Brain microvascular endothelial cell (primary cell): ENCODE data around the gene NDEL1.
A peak's percentile ranks its signal among the peaks of the same experiment; 100 is the strongest.

Experiments
- DNase-seq: peaks from one replicate; pipeline ENCODE4 v3.0.0-alpha.2; 2020
- H3K27ac ChIP-seq: fragments of 250-450 bp; sonication (Bioruptor Pico); 2 replicates; pipeline ENCODE4 v1.5.1; 2020; ENCODE audit warnings: mild to moderate bottlenecking, moderate library complexity
- H3K27me3 ChIP-seq: fragments of 250-450 bp; sonication (Bioruptor Pico); replicated peaks from 2 replicates; pipeline ENCODE4 v1.5.1; 2020; ENCODE audit warnings: mild to moderate bottlenecking
- H3K36me3 ChIP-seq: fragments of 250-450 bp; sonication (Bioruptor Pico); replicated peaks from 2 replicates; pipeline ENCODE4 v1.5.1; 2020; ENCODE audit warnings: mild to moderate bottlenecking
- H3K4me3 ChIP-seq: 2 replicates; pipeline ENCODE4 v1.5.1; 2011; ENCODE audit warnings: low read depth, mild to moderate bottlenecking, control low read depth, low read length, moderate library complexity
- in situ Hi-C: cut with HindIII; loops from 2 replicates; pipeline ENCODE4 v1.10.0; 2017; ENCODE audit warnings: low sequenced_read_pairs, low pct_ligation_motif_present
- TF ChIP-seq, protein P1 (sequence below): IDR thresholded peaks from 2 replicates; pipeline ENCODE4 v1.5.1; 2011; ENCODE audit warnings: low read depth, mild to moderate bottlenecking, moderate library complexity, low read length, control low read depth, inconsistent platforms; ENCODE audit errors: missing control alignments

NDEL1 gene

DNA sequence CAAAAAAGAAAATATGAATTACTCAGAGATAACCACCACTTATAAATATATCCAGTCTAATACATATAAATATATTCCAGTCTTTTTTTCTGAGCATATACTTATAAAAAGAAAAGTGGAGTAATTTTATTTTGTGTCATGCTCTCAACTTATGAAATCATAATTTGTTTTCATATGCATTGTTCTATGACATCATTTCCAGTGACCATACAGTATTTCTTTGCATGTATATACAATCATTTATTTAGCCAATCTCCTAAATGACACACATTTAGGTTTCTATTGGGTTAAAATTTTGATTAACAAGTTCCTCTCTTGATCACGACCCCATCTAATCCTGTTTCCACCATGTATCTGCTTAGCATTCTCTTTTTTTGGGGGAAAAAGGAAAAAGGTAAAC is 16.4 kb upstream of the NDEL1 start:
- no peak overlapping the region for H3K4me3 ChIP-seq
- no peaks in the 10 kb centered on the region for H3K36me3 ChIP-seq
- peaks cover 6% of the 10 kb centered on the region for H3K27me3 ChIP-seq
- in situ Hi-C loops: no loop called here
- TF ChIP-seq, protein P1, sequence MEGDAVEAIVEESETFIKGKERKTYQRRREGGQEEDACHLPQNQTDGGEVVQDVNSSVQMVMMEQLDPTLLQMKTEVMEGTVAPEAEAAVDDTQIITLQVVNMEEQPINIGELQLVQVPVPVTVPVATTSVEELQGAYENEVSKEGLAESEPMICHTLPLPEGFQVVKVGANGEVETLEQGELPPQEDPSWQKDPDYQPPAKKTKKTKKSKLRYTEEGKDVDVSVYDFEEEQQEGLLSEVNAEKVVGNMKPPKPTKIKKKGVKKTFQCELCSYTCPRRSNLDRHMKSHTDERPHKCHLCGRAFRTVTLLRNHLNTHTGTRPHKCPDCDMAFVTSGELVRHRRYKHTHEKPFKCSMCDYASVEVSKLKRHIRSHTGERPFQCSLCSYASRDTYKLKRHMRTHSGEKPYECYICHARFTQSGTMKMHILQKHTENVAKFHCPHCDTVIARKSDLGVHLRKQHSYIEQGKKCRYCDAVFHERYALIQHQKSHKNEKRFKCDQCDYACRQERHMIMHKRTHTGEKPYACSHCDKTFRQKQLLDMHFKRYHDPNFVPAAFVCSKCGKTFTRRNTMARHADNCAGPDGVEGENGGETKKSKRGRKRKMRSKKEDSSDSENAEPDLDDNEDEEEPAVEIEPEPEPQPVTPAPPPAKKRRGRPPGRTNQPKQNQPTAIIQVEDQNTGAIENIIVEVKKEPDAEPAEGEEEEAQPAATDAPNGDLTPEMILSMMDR: no peak
- H3K27ac ChIP-seq: no peak overlapping the region
- no peak for DNase-seq

DNA sequence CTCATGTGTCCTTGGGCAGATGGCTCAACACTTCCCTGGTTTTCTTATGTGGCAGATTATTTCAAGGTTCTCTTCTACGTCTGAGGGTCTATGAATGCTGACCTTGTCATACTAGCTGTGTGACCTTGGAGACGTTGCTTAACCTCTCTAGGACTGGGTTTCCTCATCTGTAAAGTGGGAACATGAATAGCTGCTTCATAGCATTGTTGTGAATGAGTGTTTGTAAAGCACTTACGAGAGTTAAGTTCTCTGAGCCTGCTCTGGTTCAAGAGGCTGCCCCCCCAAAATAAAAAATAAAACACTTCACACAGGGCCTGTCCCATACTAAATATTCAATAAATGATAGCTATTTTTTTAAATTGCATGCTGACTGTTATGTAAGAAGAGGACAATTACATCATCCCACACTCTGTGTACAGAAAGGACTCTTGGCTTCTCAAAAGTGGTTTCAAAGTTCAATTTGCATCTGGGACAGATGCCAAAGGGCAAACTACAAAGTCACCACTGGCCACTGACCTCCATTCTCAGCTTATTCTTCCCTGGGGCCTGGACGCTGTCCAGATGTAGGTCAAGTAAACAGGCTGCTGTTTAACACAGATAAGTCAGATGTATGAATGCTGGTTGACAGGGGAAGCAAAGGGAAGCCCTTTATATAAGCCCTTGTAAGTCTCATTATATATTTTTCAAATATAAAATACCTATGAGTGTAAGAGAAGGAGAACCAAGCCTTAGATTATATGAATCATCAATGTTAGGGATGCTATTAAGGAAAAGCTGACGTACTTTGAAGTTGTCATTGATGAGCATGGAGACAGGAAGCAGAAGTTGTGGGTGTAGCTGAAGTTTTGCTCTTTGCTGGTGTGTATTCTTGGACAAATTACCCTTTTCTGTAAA is 15.4 kb upstream of the NDEL1 start:
- Histone ChIP-seq H3K36me3 (no peaks in the 10 kb centered on the region), H3K27ac (no peak overlapping the region), H3K27me3 (peaks cover 6% of the 10 kb centered on the region), H3K4me3 (no peak overlapping the region)
- peak; percentile 29 for DNase-seq
- in situ Hi-C loops: no loop called here
- TF ChIP-seq, protein P1: no peak

DNA sequence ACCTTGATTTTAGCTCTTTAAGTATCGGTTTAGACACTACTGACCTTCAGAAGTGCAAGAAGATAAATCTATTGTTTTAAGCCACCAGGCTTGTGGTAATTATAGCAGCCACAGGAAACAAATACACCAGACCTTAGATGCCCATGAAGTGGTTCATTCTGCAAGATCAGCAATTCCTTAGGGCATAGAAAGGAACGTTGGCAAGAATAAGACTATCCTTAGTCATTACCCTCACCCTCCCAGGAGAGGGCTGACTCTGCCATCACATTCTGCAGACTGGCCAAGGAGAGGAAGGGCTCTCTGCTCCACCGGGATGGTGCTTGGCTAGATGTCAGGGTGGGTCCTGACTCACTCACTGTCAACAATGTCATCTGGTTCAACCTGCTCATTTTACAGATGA is 14.1 kb upstream of the NDEL1 start:
- no peaks in the 10 kb centered on the region for H3K36me3 ChIP-seq
- no peak for DNase-seq
- peaks cover 6% of the 10 kb centered on the region for H3K27me3 ChIP-seq
- TF ChIP-seq, protein P1: no peak
- H3K4me3 ChIP-seq: no peak overlapping the region
- H3K27ac ChIP-seq: no peak overlapping the region
- in situ Hi-C loops: no loop called here

DNA sequence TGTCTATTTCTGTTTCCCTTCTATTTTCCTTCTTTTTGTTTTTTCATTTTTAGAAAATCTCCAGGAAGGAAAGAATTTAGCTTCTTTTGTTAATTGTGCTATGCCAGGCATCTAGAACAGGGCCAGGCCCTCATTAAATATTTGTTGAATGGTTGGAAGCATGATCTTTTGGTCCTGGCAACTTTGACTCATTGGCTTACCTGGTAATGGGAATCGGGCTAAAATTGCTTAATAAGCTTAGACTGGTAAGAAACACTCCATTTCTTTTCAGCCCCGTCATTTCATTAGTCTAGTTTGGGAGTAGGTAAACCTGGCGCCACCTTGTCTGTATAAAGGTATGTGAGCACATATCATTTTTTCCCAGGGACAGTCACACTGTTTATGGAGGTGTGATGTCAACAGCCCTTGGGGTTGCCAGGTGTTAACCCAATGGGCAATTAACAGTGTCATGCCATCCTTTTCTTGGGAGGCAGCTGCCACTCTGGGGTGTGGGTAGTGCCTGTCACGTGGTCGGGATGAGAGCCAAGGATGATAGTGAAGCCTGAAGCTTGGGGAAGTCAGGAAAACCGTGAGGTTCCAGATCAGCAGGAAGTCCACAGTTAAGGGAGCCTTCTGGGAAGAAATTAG is 9.5 kb upstream of the NDEL1 start:
- TF ChIP-seq, protein P1: no peak
- in situ Hi-C loops: no loop called here

DNA sequence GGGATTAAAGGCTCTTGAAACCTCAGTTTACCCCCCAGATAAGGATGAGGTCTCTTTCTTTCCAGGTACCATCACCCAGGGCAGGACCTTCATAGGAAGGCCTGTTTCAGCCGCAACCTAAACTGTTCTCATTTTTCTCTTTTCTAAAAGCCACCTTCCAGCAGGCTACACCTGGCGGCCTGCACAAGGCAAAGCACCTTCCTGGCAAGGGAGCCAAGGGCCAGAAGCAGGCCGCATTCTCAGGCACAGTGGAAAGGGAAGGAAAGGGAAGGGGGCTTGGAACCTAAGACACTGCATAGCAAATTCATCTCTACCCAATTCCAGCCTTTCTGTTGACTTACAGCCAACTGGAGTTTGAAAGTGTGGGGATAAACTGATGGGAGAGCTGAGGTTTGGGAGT is 8.9 kb upstream of the NDEL1 start:
- in situ Hi-C loops: no loop called here
- DNase-seq: no peak
- TF ChIP-seq, protein P1: no peak
- Histone ChIP-seq H3K36me3 (no peaks in the 10 kb centered on the region), H3K27me3 (no peaks in the 10 kb centered on the region), H3K4me3 (no peak overlapping the region), H3K27ac (no peak overlapping the region)

More for the DNA sequence above, 9.5 kb upstream of the NDEL1 start:
- no peak overlapping the region for H3K4me3 ChIP-seq
- H3K27me3 ChIP-seq: no peaks in the 10 kb centered on the region
- no peak overlapping the region for H3K27ac ChIP-seq
- no peak for DNase-seq
- H3K36me3 ChIP-seq: no peaks in the 10 kb centered on the region
